NCI-H2227 (cell line): ENCODE results near the gene KRTAP13-1.

Experiments used
- DNase-seq: peaks from one replicate; lab custom pipeline; 2025; ENCODE audit not compliant: unreplicated experiment; lab: John Stamatoyannopoulos, UW

The KRTAP13-1 gene

GRCh38 chr21:30395731-30396130 is at the start of gene KRTAP13-1:
TSS of gene KRTAP13-1 (plus strand) at chr21:30396031. CDS start at chr21:30396087, 56 bp downstream.
- no peak for DNase-seq

GRCh38 chr21:30348506-30348905 is 47.3 kb upstream of the KRTAP13-1 start, which contains the start of gene KRTAP23-1:
TSS of gene KRTAP23-1 (minus strand) at chr21:30348606. CDS start at chr21:30348606, 0 bp downstream.
- no peak for DNase-seq

- DNase-seq: no peak
These were observed 46.3 kb upstream of the KRTAP13-1 start for GRCh38 chr21:30349572-30349971.

GRCh38 chr21:30351534-30351933 is 44.3 kb upstream of the KRTAP13-1 start:
- no peak for DNase-seq

GRCh38 chr21:30354308-30355005 is 41.4 kb upstream of the KRTAP13-1 start:
- DNase-seq: no peak

GRCh38 chr21:30355906-30356305 is 39.9 kb upstream of the KRTAP13-1 start:
- no peak for DNase-seq

GRCh38 chr21:30372139-30372770 is 23.6 kb upstream of the KRTAP13-1 start, which contains the start of gene KRTAP13-2:
TSS of gene KRTAP13-2 (minus strand) at chr21:30372271. CDS start at chr21:30372213, 58 bp downstream.
- no peak for DNase-seq

- DNase-seq: no peak
These were observed 13.6 kb upstream of the KRTAP13-1 start for GRCh38 chr21:30382201-30382600.

- no peak for DNase-seq
These were observed 4.3 kb upstream of the KRTAP13-1 start for GRCh38 chr21:30391492-30392025.

GRCh38 chr21:30408782-30409494 is 13.1 kb downstream of the KRTAP13-1 start:
- no peak for DNase-seq

GRCh38 chr21:30415993-30416392 is 20.2 kb downstream of the KRTAP13-1 start:
- DNase-seq: no peak

- no peak for DNase-seq
These were observed 30.0 kb downstream of the KRTAP13-1 start, which contains the start of gene KRTAP13-3 for GRCh38 chr21:30425826-30426225. TSS of gene KRTAP13-3 (minus strand) at chr21:30425926. CDS start at chr21:30425912, 14 bp downstream.

GRCh38 chr21:30426731-30427130 is 30.9 kb downstream of the KRTAP13-1 start:
- no peak for DNase-seq

GRCh38 chr21:30430170-30430655 is 34.4 kb downstream of the KRTAP13-1 start, which contains the start of gene KRTAP13-4:
TSS of gene KRTAP13-4 (plus strand) at chr21:30430220. CDS start at chr21:30430276, 56 bp downstream.
- no peak for DNase-seq

GRCh38 chr21:30434033-30434631 is 38.3 kb downstream of the KRTAP13-1 start:
- DNase-seq: no peak

- no peak for DNase-seq
These were observed 41.3 kb downstream of the KRTAP13-1 start for GRCh38 chr21:30437010-30437565.

GRCh38 chr21:30439975-30440374 is 44.1 kb downstream of the KRTAP13-1 start, which contains the start of gene KRTAP15-1:
TSS of gene KRTAP15-1 (plus strand) at chr21:30440275. CDS start at chr21:30440328, 53 bp downstream.
- DNase-seq: no peak

GRCh38 chr21:30443226-30443625 is 47.4 kb downstream of the KRTAP13-1 start:
- no peak for DNase-seq

GRCh38 chr21:30444204-30444603 is 48.4 kb downstream of the KRTAP13-1 start:
- no peak for DNase-seq
